ENCODE data around the gene RPL21.
A peak's percentile ranks its signal among the peaks of the same experiment; 100 is the strongest.
"Not testable (repeated sequence)": the region's sequence is repeated elsewhere in the genome, so short reads cannot be mapped to it uniquely, and the experiment has no call there.

RPL21 gene

GRCh38 chr13:27290715-27291114 is 39.4 kb downstream of the RPL21 start:
- no peak for DNase-seq

DNA sequence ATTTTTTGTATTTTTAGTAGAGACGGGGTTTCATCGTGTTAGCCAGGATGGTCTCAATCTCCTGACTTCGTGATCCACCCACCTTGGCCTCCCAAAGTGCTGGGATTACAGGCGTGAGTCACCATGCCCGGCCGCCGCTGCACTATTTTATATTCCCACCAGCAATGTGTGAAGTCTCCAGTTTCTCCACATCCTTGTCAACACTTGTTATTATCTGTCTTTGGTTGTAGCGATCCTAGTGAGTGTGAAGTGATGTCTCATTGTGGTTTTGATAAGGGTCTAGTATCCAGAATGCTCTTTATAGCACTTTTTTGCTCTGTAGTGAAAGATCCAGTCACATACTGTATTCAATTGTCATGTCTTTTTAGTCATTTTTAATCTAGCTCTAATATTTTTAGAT is 40.6 kb downstream of the RPL21 start:
- DNase-seq = not testable (repeated sequence)

DNA sequence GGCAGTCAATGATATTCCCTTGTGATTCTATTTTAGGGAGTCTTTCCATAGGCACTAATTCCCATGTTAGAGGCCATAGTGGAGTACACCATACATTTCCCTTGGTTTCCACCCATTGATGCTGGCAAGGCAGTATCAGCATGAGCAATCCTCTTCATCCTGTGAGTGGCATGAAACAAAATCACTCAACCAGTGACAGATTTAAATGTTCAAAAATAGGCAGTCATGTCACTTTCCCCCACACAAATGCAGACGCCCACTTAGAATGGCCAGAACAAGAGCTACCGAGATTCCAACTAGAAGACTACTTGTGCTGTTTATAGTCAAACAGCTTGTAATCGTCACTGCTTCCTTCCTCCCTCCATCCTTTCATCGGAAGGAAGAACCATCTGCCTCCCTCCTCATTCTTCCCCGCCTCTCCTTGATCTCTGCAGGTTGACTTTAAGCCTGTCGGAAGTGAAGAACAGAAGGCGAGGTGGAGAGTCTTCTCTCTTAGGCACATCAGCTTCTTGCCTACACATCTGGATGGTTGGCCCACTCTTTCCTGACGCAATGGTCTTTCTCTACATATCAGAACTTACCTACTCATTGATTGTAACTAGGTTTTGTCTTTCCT is 41.8 kb downstream of the RPL21 start:
- no peak for DNase-seq

- no peak for DNase-seq
Observed at GRCh38 chr13:27293873-27294515, 42.6 kb downstream of the RPL21 start.

DNA sequence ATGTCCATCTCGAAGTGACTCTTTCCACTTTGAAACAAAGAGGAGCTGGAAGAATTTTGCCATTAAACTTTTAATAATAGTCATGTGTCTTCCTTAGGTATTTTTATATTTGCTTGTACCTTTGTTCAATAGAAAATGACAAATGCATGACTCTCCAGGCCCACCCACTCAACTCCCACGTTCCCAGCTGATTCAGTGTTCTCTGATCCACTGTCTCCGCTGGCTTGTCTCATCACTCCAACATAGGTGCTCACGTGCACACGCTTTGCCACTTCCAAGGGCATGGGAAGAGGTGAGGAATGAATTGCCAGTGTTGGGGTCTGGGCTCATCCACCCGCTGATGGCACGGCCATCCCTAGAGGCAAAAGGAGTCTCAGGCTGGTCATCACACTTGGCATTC is 43.7 kb downstream of the RPL21 start:
- peak; percentile 15 to 43 for DNase-seq

- DNase-seq = no peak
Observed at GRCh38 chr13:27295660-27296059, 44.3 kb downstream of the RPL21 start.

- DNase-seq = no peak
Observed at GRCh38 chr13:27296496-27296895, 45.1 kb downstream of the RPL21 start.

DNA sequence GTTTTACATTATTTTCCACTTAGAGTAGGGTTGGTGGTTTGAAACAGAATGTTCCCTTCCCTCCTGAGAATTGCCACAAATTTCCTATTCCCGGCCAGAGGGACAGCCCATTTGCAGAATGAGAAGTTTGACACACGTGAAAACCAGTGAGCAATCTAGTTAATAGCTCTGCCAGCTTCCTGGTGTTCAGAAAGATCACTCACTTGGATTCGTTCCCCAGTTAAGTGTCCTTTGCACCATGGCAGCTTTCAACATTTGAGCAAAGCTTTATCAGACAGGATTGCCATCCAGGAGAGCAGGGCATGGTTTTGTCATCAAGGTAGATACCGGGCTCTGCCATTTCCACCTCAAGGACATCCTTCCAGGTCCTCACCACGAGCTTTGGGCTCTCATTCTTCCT is 47.5 kb downstream of the RPL21 start:
- no peak for DNase-seq

- DNase-seq = not testable (repeated sequence)
Observed at GRCh38 chr13:27300406-27300805, 49.0 kb downstream of the RPL21 start.

DNA sequence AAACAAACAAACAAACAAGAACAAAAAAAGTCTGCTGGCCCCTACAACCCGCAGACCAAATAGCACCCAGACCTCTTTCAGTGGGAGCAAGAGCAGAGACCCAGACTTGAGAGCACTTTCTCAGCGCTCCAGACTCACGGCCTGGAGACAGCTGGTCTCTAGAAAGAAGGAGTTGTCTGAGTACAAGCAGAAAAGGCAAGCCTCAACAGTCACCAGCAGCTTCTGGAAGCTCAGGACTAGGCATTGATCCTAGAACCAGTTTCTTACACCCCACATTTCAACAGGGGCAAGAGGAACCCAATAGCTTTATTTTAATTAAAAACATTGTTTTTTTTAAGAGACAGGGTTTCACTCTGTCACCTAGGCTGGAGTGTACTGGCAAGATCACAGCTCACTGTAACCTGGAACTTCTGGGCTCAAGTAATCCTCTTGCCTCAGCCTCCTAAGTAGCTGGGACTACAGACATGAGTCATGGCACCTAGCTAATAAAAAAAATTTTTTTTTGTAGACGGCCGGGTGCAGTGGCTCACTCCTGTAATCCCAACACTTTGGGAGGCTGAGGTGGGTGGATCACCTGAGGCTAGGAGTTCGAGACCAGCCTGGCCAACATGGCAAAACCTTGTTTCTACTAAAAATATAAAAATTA is 49.7 kb downstream of the RPL21 start:
- DNase-seq = no peak

GRCh38 chr13:27302643-27303262 is 51.4 kb downstream of the RPL21 start:
- DNase-seq = no peak

DNA sequence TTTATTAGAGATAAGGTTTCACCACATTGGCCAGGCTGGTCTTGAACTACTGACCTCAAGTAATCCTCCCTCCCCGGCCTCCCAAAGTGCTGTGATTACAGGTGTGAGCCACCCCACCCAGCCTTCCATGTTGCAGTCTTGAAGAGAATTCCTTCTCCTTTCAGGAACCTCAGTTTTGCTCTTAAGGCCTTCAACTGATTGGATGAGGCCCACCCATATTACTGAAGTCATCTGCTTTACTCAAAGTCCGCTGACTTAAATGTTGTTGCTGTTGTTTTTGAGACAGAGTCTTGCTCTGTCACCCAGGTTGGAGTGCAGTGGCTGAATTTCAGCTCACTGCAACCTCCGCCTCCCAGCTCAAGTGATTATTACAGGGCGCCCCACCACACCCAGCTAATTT is 52.7 kb downstream of the RPL21 start:
- DNase-seq = no peak

DNA sequence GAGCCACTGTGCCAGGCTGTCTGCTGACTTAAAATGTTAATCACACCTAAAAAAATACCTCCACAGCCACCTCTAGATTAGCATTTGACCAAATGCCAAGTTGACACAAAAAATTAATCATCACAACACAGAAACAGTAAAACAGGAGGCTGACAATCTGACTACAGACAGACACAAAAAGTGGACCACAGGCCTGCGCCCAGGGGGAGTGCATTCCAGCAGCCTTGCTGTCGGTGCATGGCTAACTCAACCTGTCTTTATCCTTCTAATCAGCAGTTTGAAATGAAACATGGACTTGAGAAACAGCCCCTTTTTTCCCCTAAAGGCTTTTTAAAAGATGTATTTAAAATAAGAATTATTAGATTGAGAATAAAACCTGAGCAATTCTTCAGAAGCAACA is 53.3 kb downstream of the RPL21 start:
- no peak for DNase-seq
